ENCODE data around the gene APOL1. TPM values are rescaled to one million over a fixed set of nuclear protein-coding genes. Genes with fewer than 3 reads are reported as not detected.

APOL1 gene
- total and polyA plus RNA-seq, 3 experiments from 2014 or later = 25.6 to 34.3 (median 32.8) TPM

DNA sequence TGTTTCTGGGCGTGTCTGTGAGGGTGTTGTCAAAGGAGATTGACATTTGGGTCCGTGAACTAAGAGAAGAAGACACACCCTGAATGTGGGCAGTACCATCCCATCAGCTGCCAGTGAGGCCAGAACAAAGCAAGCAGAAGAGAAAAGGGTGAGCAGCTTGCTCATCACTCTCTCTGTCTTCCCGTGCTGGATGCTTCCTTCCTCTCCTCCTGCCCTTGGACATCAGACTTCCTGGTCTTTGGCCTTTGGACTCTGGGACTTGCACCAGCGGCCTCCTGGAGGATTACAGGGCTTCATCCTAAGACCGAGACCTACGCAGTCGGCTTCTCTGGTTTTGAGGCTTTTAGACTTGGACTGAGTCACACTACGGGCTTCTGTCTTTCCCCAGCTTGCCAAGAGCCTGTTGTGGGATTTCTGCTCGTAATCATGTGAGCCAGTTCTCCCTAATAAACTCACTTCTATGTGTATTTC, 32.4 kb upstream of the APOL1 start:
- Histone ChIP-seq H3K4me3 (ENCODE audit: low read length) (no peak overlapping the region), H3K4me1 (ENCODE audit: insufficient read depth, low read length) (no peaks in the 10 kb centered on the region), H3K9me3 (ENCODE audit: low read length) (no peaks in the 10 kb centered on the region), H3K27me3 (ENCODE audit: insufficient read depth, low read length, poor library complexity, severe bottlenecking) (peaks cover 9% of the 10 kb centered on the region), H3K36me3 (ENCODE audit: insufficient read depth, low read length) (no peaks in the 10 kb centered on the region), H3K27ac (ENCODE audit: low read depth, low read length) (no peak overlapping the region)
- DNase-seq = no peak
- no peaks in the 10 kb centered on the region for H3K9me3 Mint-ChIP-seq
- H3K4me3 Mint-ChIP-seq = no peak overlapping the region
- ChIA-PET CTCF (interaction anchor here (1.4 kb wide), 1 partner anchor 20 kb away, joined by 4 read pairs; no protein-coding TSS in a partner anchor), POLR2A (no interaction called here)
- H3K4me1 Mint-ChIP-seq = peaks cover 5 to 13% (median 10%) of the 10 kb centered on the region in 3 donors
- H3K27ac Mint-ChIP-seq = no peak overlapping the region
- H3K36me3 Mint-ChIP-seq = peaks cover 0 to 10% (median 0%) of the 10 kb centered on the region in 3 donors
- peaks cover 5 to 24% of the 10 kb centered on the region in 2 donors for H3K27me3 Mint-ChIP-seq

DNA sequence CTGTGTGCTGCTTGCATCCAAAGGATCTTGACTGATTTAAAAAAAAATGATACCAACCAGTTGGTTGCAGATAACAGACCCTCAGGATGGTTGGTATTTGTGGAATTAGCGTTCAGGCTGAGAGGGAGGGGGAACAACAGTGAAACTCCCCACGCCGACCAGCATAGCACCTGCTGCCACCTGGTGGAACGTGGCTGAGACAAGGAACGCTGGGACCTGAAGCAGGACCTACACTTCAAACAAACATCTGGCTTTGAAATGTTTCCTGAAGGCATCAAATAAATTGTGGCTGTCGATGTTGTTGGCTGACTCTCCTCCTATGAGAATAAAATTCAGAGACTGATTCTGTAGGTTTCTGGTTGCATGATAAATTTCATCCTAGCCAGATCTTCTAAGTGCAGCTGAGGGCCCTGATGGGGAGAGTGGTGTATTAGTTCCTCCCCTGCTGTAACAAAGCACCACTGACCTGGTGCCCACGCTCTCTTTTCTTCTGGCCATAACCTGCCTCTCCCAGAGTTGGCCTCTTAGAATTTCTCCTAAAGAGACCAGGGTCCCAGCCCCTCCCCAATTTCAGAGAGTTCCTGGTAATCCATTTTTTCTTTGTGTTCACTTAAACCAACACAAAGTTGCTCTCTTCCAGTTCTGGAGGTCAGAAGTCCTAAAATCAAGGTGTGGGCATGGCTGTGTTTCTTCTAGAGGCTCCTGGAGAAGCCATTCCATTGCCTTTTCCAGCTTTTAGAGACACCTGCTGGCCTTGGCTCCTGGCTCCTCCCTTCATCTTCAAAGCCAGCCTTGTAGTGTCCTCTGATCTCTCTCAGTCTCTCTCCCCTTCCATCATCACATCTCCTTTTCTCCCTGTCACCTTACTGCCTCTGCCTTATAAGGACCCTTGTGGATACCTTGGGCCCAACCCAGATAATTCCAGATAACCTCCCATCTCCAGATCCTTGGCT, 30.9 kb upstream of the APOL1 start:
- H3K36me3 ChIP-seq (ENCODE audit: insufficient read depth, low read length) = no peaks in the 10 kb centered on the region
- CTCF ChIA-PET = interaction anchor here (1.4 to 1.5 kb wide), 2 partner anchors 17 to 19 kb away, joined by 4 read pairs; partner anchors contain the start of gene APOL2
- peaks cover 0 to 24% (median 3%) of the 10 kb centered on the region in 3 donors for H3K36me3 Mint-ChIP-seq
- no peak overlapping the region for H3K4me3 ChIP-seq (ENCODE audit: low read length)
- POLR2A ChIA-PET = no interaction called here
- no peaks in the 10 kb centered on the region for H3K9me3 ChIP-seq (ENCODE audit: low read length)
- H3K27ac Mint-ChIP-seq = peak overlapping the region in 5 of 8 donors; percentile 4 to 79 (median 51)
- peaks cover 8% of the 10 kb centered on the region for H3K27me3 ChIP-seq (ENCODE audit: insufficient read depth, low read length, poor library complexity, severe bottlenecking)
- peak overlapping the region in 5 of 7 donors; percentile 56 to 72 (median 63) for H3K4me3 Mint-ChIP-seq
- H3K4me1 Mint-ChIP-seq = peaks cover 7 to 13% (median 10%) of the 10 kb centered on the region in 3 donors
- H3K27ac ChIP-seq (ENCODE audit: low read depth, low read length) = no peak overlapping the region
- H3K4me1 ChIP-seq (ENCODE audit: insufficient read depth, low read length) = no peaks in the 10 kb centered on the region
- H3K27me3 Mint-ChIP-seq = peaks cover 3 to 16% of the 10 kb centered on the region in 2 donors
- DNase-seq = peak; percentile 13 to 65 (median 25)
- no peaks in the 10 kb centered on the region for H3K9me3 Mint-ChIP-seq

DNA sequence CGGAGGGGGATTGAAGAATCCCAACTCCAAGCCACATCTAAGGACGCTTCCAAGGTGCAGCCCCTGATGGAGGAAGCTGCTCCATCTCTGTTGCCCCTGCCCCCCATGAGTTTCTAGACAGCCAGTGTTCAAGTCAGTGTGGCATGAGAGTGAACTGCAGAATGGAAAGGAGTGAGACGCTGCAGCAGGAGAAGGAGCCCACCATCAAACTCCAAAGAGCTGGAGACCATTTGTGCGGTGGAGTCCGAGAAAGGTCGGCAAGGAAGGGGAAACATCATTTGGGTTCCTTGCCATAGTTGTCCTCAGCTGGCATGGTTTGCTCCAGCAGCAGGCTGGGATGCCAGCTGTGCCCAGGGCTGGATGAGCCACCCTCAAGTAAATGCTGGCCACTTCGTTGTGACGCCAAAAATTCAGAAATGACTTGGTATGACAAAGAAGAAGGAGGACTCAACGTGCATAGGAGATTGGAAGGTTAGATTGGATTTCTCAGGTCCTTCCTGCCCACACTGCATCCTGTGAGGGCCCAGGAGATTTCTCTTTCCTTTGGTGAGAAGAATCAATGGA, 30.0 kb upstream of the APOL1 start:
- Mint-ChIP-seq H3K36me3 (peaks cover 0 to 33% (median 3%) of the 10 kb centered on the region in 3 donors), H3K4me3 (no peak overlapping the region), H3K27me3 (peaks cover 3 to 11% of the 10 kb centered on the region in 2 donors), H3K27ac (peak overlapping the region in 1 of 8 donors; percentile 77), H3K9me3 (no peaks in the 10 kb centered on the region), H3K4me1 (peaks cover 7 to 13% (median 10%) of the 10 kb centered on the region in 3 donors)
- CTCF ChIA-PET = interaction anchor here (1.5 kb wide), 1 partner anchor 16 kb away, joined by 4 read pairs; the partner anchor contains the start of gene APOL2
- Histone ChIP-seq H3K27me3 (ENCODE audit: insufficient read depth, low read length, poor library complexity, severe bottlenecking) (peaks cover 3% of the 10 kb centered on the region), H3K27ac (ENCODE audit: low read depth, low read length) (no peak overlapping the region), H3K4me3 (ENCODE audit: low read length) (no peak overlapping the region), H3K36me3 (ENCODE audit: insufficient read depth, low read length) (no peaks in the 10 kb centered on the region), H3K9me3 (ENCODE audit: low read length) (no peaks in the 10 kb centered on the region), H3K4me1 (ENCODE audit: insufficient read depth, low read length) (no peaks in the 10 kb centered on the region)
- POLR2A ChIA-PET = no interaction called here
- DNase-seq = no peak

GRCh38 chr22:36223504-36223903, 29.4 kb upstream of the APOL1 start:
- CTCF ChIA-PET = interaction anchor here (1.5 kb wide), 1 partner anchor 16 kb away, joined by 4 read pairs; the partner anchor contains the start of gene APOL2

DNA sequence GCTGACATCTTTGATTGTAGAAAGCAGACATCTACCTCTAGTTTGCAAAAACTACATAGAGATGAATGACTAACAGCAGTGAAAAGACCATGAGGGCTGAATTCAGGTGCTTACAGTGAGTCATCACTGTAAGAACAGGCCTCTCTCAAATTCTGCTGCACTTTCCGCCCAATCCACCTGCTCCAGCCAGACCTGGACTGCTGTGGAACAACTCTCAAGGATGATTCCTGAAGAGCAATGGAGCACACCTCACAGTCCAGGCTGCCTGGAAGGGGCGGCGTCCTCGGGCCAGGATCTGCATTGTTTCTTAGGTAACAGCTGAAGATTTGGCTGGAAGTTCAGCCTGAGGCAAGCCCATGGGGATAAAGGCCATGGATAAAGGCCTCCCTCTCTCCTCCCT, 28.7 kb upstream of the APOL1 start:
- ChIA-PET CTCF (no interaction called here), POLR2A (no interaction called here)
- no peak overlapping the region for H3K4me3 Mint-ChIP-seq
- peaks cover 0 to 3% of the 10 kb centered on the region in 2 donors for H3K27me3 Mint-ChIP-seq
- Histone ChIP-seq H3K27ac (ENCODE audit: low read depth, low read length) (no peak overlapping the region), H3K4me1 (ENCODE audit: insufficient read depth, low read length) (no peaks in the 10 kb centered on the region), H3K27me3 (ENCODE audit: insufficient read depth, low read length, poor library complexity, severe bottlenecking) (no peaks in the 10 kb centered on the region), H3K4me3 (ENCODE audit: low read length) (no peak overlapping the region), H3K9me3 (ENCODE audit: low read length) (no peaks in the 10 kb centered on the region), H3K36me3 (ENCODE audit: insufficient read depth, low read length) (no peaks in the 10 kb centered on the region)
- no peaks in the 10 kb centered on the region for H3K9me3 Mint-ChIP-seq
- H3K27ac Mint-ChIP-seq = peak overlapping the region in 3 of 8 donors; percentile 12 to 36 (median 17)
- H3K4me1 Mint-ChIP-seq = peaks cover 7 to 13% (median 10%) of the 10 kb centered on the region in 3 donors
- DNase-seq = no peak
- H3K36me3 Mint-ChIP-seq = peaks cover under 1 to 45% (median 8%) of the 10 kb centered on the region in 3 donors

More at GRCh38 chr22:36223504-36223903, 29.4 kb upstream of the APOL1 start:
- Histone ChIP-seq H3K4me1 (ENCODE audit: insufficient read depth, low read length) (no peaks in the 10 kb centered on the region), H3K36me3 (ENCODE audit: insufficient read depth, low read length) (no peaks in the 10 kb centered on the region), H3K27ac (ENCODE audit: low read depth, low read length) (no peak overlapping the region), H3K27me3 (ENCODE audit: insufficient read depth, low read length, poor library complexity, severe bottlenecking) (no peaks in the 10 kb centered on the region), H3K9me3 (ENCODE audit: low read length) (no peaks in the 10 kb centered on the region), H3K4me3 (ENCODE audit: low read length) (no peak overlapping the region)
- Mint-ChIP-seq H3K36me3 (peaks cover 0 to 38% (median 3%) of the 10 kb centered on the region in 3 donors), H3K27me3 (peaks cover 3 to 6% of the 10 kb centered on the region in 2 donors), H3K4me1 (peaks cover 7 to 13% (median 10%) of the 10 kb centered on the region in 3 donors), H3K4me3 (no peak overlapping the region), H3K27ac (peak overlapping the region in 1 of 8 donors; percentile 77), H3K9me3 (no peaks in the 10 kb centered on the region)
- POLR2A ChIA-PET = no interaction called here
- DNase-seq = no peak

DNA sequence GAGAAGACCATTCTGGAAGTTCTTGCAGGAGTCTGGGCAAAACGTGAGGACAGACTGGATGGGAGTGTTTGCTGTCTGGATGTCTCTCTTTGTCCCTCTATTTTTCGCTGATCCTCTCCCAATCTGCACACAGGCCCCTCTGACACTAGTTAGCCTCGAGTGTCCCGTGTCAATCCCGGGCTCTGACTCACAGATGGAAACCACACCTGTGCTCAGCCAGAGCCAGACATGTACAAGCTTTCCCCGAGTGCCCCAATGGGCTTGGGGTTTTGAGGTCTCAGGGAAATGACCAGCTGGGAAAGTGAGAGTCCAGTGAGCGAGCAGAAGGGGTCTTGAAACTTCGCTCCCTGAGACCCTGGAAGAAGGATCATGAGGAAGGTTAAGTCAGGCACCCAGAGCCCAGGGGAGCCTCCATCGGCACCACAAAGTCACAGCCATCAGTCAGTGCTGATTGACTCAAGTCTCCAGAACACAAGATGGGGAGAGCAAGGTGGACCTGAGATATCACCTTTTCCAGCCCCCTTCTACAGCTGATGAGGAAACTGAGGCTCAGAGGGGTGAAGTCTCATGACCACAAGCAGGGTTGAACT, 27.5 kb upstream of the APOL1 start:
- Histone ChIP-seq H3K9me3 (ENCODE audit: low read length) (no peaks in the 10 kb centered on the region), H3K4me3 (ENCODE audit: low read length) (no peak overlapping the region), H3K27ac (ENCODE audit: low read depth, low read length) (no peak overlapping the region), H3K27me3 (ENCODE audit: insufficient read depth, low read length, poor library complexity, severe bottlenecking) (no peaks in the 10 kb centered on the region), H3K4me1 (ENCODE audit: insufficient read depth, low read length) (no peaks in the 10 kb centered on the region), H3K36me3 (ENCODE audit: insufficient read depth, low read length) (peaks cover 10% of the 10 kb centered on the region)
- Mint-ChIP-seq H3K27me3 (peaks cover 0 to 1% of the 10 kb centered on the region in 2 donors), H3K4me1 (peaks cover 6 to 10% (median 7%) of the 10 kb centered on the region in 3 donors), H3K36me3 (peaks cover 3 to 57% (median 10%) of the 10 kb centered on the region in 3 donors), H3K27ac (peak overlapping the region in 4 of 8 donors; percentile 40 to 65 (median 50)), H3K4me3 (no peak overlapping the region), H3K9me3 (no peaks in the 10 kb centered on the region)
- DNase-seq = no peak
- POLR2A ChIA-PET = no interaction called here
- CTCF ChIA-PET = no interaction called here

DNA sequence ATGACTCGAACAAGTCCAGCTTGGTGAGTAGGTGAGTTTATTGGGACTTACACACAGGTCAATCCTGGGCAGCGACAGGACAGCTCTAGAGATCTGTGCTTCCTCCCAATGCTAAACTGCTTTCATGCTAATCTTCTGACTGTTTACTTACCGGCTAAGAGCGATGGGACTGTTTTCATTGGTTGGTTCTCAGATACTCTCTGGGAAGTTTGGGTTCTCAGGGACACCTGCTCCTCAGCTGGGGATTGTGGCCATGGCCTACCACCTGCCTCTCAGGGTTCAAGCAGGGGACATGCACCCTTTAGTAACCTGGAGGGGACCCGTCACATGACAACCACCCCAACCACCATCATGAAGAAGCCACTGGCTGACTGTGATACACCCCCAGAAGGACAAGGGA, 26.7 kb upstream of the APOL1 start:
- Mint-ChIP-seq H3K4me3 (no peak overlapping the region), H3K9me3 (no peaks in the 10 kb centered on the region), H3K4me1 (peaks cover 6 to 9% (median 8%) of the 10 kb centered on the region in 3 donors), H3K27ac (peak overlapping the region in 1 of 8 donors; percentile 38), H3K27me3 (no peaks in the 10 kb centered on the region), H3K36me3 (peaks cover 3 to 65% (median 10%) of the 10 kb centered on the region in 3 donors)
- Histone ChIP-seq H3K4me3 (ENCODE audit: low read length) (no peak overlapping the region), H3K27me3 (ENCODE audit: insufficient read depth, low read length, poor library complexity, severe bottlenecking) (no peaks in the 10 kb centered on the region), H3K4me1 (ENCODE audit: insufficient read depth, low read length) (no peaks in the 10 kb centered on the region), H3K9me3 (ENCODE audit: low read length) (no peaks in the 10 kb centered on the region), H3K36me3 (ENCODE audit: insufficient read depth, low read length) (peaks cover 17% of the 10 kb centered on the region), H3K27ac (ENCODE audit: low read depth, low read length) (no peak overlapping the region)
- POLR2A ChIA-PET = no interaction called here
- DNase-seq = no peak
- CTCF ChIA-PET = interaction anchor here (1.1 kb wide), 1 partner anchor 31 kb away, joined by 3 read pairs; no protein-coding TSS in a partner anchor

Data from CD8-positive, alpha-beta memory T cell (primary cell).